Measurements from ENCODE around the gene NHLRC4.

- no peak for TF ChIP-seq NRF1 (IDR thresholded peaks at IDR 0.05; ENCODE audit: low read depth, low read length)
- no peak for TF ChIP-seq EP300 (IDR thresholded peaks at IDR 0.05; ENCODE audit: borderline replicate concordance in 1 of 2, low read depth in 2 of 2, low read length in 2 of 2)
- TF ChIP-seq, protein P1, sequence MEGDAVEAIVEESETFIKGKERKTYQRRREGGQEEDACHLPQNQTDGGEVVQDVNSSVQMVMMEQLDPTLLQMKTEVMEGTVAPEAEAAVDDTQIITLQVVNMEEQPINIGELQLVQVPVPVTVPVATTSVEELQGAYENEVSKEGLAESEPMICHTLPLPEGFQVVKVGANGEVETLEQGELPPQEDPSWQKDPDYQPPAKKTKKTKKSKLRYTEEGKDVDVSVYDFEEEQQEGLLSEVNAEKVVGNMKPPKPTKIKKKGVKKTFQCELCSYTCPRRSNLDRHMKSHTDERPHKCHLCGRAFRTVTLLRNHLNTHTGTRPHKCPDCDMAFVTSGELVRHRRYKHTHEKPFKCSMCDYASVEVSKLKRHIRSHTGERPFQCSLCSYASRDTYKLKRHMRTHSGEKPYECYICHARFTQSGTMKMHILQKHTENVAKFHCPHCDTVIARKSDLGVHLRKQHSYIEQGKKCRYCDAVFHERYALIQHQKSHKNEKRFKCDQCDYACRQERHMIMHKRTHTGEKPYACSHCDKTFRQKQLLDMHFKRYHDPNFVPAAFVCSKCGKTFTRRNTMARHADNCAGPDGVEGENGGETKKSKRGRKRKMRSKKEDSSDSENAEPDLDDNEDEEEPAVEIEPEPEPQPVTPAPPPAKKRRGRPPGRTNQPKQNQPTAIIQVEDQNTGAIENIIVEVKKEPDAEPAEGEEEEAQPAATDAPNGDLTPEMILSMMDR (IDR thresholded peaks at IDR 0.05; ENCODE audit: control extremely low read depth in 1 of 3, insufficient read depth in 1 of 3, low read depth in 1 of 3, low read length in 3 of 3), result no peak
Observed at GRCh38 chr16:556474-557173, 10.2 kb upstream of the NHLRC4 start.

Measured in H1 (cell line).